ENCODE measurements around the gene GIGYF2.

The GIGYF2 gene

GRCh38 chr2:232866104-232866503 lies 169.0 kb downstream of the GIGYF2 start:
- DNase-seq = no peak

DNA sequence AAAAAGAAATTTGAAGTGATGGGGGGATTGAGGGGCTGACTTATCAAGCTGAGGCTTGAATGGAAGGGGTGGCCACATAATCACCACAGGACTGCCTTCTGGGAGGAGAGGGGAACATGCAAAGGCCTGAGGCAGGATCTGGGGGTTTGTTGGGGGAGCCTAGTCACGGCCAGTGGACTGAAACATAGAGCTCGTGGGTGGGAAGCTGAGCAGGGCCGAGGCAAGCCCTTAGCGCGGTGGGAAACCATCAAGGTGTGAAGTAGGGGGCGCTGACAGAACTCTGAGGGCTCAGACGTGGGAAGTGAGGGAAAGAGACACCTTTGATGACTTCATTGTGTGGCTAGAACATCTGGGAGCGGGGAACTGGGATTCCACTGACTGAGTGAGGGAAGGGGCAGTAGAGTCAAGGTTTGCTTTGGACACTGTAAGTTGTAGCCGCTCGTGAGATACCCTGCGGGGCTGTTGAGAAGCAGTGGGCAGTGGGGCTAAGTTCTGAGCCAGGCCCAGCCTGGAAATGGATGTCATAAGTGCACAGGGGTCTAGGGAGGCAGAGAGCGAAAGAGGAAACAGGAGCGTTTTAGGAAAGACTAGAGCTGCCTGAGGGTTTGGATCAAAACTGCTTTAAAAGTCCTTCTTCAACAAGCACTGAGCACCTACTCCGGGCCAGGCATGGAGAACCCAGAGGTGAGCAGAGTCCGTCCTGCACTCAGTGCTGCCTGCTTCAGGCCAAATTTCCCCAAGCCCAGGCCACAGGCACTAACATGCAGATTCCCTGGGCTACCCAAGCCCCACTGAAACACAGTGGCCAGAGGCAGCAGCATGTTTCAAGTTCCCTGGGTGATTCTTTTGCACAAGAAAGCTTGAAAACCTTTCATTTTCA lies 172.2 kb downstream of the GIGYF2 start:
- DNase-seq = no peak

GRCh38 chr2:232870018-232870765 lies 173.1 kb downstream of the GIGYF2 start, which contains the start of gene SNORC:
Gene SNORC (plus strand): TSS chr2:232870264. CDS start chr2:232870342, 78 bp downstream.
- DNase-seq = no peak

DNA sequence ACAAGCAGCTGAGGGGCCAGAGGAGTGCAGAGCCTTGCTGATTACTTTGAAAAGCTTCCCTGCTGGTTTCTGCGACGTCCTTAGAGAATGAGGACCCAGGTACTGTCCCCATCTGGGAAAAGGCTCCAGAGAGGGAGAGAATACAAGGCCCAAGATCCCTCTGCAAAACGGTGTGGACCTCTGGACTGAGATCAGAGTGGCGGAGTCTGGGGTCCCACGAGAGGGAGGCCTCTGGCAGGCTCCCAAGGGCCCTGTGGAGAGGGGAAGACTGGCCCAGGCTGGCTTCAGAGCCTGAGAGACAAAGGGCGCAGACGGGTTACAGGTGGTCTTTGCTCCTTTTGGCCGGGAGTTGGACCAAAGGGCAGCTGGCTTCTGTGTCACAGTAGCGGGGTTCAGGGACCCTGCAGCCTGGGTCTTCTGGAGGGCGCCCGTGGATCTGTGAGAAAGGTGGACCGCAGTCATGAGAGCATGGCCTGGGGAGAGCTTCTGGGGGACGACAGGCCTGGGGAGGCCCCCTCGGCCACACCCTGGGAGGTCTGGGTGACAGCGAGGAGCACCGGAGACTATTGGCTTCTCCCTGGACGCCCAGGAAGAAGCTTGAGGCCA lies 173.7 kb downstream of the GIGYF2 start:
- no peak for DNase-seq

DNA sequence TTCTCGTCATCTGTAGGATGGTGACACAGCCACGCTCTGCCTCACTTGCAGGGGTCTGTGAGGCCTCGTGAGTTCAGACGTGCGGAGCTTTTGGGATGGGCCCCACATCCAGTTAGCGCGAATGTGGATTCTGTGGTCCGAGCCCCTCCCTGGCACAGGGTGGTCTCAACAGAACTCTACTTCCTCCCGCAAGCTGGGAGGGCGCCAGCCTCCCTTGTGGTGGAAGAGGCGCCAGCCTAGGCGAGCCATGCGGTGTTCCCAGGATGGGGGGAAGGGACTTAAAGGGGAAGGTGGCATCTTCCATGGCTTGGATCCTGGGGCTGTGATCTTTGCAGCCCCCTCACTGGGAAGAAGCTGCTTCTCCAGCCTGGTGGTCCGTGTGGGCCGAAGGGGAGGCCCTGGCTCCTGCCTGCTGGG lies 174.3 kb downstream of the GIGYF2 start:
- no peak for DNase-seq

DNA sequence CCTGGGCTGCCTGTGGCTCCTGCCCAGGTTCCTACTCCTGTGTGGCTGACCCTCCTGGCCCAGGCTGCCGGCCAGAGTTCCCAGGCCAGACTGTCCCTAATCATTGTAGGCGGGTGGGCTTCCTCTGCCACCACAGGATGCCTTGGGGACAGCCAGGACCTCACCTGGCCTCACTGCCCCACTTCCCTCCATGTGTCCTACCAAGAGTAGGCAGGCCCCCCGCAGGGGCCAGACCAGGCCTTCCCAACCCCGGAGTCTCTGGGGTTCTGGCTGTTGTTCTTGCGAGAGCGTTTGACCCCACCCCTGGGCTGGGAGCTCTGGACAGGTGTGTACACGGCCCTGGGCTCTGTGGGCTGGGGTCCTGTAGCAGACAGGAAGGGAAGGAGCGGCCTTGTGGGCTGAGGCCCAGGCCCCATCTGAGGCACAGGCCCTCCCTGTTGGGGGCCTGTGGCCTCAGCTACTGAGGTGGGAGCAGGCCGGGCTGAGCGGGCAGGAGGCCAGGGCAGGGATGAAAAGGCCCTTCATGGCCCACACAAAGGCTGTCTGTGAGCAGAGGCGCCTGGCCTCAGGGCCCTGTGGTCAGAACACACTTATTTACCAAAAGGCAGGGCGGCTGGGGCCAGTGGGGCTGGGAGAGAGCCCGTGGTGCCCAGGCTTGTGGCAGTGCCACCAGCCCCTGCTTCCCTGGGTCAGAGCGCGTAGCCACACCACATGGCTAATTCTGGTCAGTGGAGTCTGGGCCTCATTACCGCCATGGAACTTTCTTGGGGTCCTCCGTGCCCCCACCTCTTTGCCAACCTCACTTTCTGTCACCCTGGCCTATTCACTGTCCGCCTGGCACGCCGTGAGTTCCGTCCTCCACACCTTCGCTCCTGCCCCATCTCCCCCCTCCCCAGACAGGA lies 175.0 kb downstream of the GIGYF2 start:
- DNase-seq = no peak

DNA sequence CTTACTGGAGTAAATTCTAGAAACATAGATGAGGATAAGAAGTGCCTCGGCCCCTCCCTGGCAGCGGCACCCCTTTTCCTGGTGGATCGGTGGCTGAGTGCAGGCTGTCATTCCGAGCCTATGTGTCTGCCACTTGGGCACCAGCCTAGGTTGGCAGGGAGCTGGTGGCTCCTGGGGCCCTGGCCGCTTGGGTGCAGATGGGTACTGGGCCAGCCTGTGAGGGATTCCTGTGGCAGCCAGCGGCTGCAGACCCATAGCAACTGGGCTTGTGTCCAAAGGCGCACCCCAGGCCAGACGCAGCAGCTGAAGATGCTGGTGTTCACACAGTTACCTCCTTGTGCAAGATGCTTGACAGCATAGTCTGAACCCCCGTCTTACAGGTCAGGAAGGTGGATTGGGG lies 175.7 kb downstream of the GIGYF2 start:
- no peak for DNase-seq

DNA sequence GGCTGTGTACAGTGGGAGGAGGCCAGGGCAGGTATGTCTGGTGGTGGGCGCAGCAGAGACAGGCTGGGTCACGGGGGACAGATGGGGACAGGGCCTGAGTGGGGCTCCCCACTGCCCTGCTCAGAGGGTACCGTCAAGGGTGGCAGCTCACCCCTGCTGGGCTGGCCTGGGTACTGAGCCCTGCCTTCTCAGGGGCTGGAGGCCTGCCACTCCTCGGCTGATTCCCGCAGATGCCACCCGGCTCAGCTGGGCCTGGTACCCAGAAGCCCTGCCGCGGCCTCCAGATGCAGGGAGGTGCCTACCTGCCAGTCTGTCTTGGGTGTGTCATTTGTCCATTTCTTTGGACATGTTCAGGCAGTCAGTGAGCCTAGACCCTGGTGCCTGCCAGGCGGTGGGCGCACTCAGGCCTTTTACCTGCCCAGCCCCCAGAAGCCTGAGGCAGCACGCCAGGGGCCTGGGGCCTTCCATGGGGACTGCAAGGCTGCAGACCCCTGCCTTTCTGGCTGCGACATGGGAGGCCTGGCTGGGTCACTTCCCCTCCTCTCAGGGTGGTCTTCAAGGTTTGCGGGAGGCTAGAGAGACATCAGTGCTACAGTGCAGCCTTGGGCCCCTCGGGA lies 176.3 kb downstream of the GIGYF2 start:
- no peak for DNase-seq

GRCh38 chr2:232873909-232874641 lies 176.9 kb downstream of the GIGYF2 start:
- DNase-seq = no peak

DNA sequence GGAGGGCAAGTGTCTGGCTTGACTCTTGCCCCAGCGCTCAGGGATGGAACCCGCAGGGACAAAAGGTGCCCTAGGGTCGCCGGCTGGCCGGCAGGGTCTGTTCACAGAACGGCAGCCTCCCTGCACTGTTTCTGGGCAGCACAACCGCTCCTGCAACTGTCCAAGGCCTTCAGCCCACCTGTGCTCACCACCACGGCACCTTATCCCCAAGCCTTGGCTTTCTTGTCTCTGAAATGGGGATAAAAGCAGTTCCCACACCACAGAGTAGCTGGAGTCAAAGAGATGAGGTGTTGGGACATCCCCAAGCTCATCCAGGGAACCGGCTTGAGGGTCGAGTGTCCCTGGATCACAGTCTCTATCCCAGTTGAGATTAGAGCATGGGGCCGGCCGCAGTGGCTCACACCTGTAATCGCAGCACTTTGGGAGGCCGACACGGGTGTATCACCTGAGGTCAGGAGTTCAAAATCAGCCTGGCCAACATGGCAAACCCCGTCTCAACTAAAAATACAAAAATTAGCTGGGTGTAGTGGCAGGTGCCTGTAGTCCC lies 177.6 kb downstream of the GIGYF2 start:
- no peak for DNase-seq

GRCh38 chr2:232875256-232876121 lies 178.4 kb downstream of the GIGYF2 start:
- DNase-seq = no peak

- DNase-seq = no peak
Observed at GRCh38 chr2:232876161-232876977, 179.2 kb downstream of the GIGYF2 start.

DNA sequence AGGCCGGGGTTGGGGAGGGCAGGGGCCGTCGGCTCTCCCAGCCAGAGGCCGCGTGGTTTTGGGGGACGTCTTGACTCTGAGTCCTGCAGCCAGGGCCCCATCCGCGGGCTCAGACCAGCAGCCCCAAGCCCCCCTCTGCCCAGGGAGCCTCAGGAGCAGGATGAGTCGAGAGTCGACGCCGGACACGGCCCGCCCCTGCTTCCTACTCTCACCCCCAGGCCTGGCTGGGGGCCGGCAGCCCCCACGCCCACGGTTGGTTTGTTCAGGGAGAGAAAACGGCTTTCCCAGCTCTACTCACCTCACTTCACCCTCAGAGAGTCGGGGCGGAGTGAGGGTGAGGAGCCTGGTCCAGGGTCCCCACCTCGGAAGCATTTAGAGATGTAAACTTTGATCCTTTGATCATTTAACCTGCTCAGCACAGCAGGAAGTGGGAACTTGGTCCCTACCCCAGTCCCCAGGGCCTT lies 179.9 kb downstream of the GIGYF2 start:
- DNase-seq = no peak

DNA sequence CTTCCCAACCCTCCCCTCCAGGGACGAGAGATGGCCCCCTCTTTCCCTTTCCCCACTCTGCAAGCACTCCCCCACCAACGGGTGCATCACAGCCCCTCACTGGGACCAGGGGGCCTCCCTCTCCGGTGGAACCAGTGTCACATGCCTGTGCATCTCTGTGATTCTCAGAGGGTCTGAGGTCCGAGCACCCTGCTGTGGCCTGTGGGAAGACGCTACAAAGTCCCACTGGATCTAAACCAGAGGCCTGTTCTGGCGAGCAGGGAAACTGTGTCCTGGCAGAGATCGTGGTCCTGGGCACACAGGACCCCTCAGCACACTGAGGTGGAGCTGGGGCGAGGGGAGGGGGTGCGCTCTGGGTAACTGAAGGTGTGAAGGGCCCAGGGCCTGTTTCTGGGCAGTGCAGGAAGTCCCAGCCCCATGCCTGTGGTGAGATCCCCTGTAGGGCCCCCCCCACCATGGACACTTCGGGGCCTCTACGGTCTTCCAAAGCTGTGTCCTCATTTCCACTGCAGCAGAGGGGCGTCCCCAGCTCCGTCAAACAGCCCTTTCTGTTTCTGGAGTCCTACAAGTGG lies 180.9 kb downstream of the GIGYF2 start:
- no peak for DNase-seq

DNA sequence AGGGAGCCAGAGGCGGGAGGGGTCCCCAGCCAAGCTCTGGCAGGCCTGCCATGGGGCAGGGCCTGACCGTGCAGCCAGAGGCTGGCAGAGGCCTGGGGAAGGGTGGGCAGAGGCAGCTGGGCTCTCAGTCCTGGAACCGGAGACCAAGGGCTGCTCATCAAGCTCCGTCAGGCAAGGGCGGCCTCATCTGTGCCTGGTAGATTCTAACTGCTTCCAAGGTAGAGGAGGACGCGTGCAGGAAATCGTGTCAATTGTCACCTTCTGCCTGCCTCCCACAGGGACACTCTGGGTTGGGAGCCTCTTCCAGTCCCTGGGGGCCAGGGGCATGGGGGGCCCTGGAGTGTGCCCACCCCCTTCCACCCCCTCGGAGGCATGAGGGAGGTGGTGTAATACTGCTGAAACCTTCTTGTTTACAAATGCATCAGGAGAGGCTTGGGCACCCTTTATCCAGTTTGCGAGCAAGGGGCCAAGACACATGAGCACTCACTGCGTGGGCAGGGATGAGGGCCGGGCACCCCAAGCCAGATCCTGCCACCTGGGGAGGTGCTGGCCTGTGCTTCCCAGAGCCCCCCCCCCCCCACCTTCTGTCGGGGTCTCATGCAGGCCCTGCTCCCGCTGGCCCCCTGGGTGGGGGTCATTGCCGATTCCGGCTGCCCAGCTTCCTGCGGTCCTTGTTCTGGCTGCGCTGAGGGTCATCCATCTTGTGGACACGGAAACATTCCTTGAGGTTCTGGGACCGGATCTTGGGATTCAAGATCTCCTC lies 181.9 kb downstream of the GIGYF2 start:
- DNase-seq = no peak

GRCh38 chr2:232879618-232880494 lies 182.7 kb downstream of the GIGYF2 start:
- DNase-seq = no peak

Data from fibroblast of skin of scalp (primary cell).